OCI-LY1 (cell line): ENCODE data around the gene ANO6.

Experiments
- H2AFZ ChIP-seq: fragments of 200-600 bp; sonication (generic), shearing (Covaris generic); 2 replicates; pipeline ENCODE4 v1.6.0; 2014; ENCODE audit warnings: antibody characterized with exemption, mild to moderate bottlenecking, low read length
- H3F3A ChIP-seq: fragments of 200-600 bp; sonication (generic), shearing (Covaris generic); 2 replicates; pipeline ENCODE4 v1.6.0; 2014; ENCODE audit warnings: mild to moderate bottlenecking, antibody characterized with exemption, low read length, moderate library complexity; ENCODE audit not compliant: insufficient read depth
- H3K27ac ChIP-seq: fragments of 200-600 bp; sonication (generic); 2 replicates; pipeline ENCODE4 v1.5.1; 2014; ENCODE audit warnings: low read length, mixed run types, mild to moderate bottlenecking, low read depth; ENCODE audit not compliant: poor library complexity, severe bottlenecking
- H3K27me3 ChIP-seq: fragments of 200-600 bp; sonication (generic); 2 replicates; pipeline ENCODE4 v1.6.0; 2014; ENCODE audit warnings: antibody characterized with exemption, mild to moderate bottlenecking, low read length, moderate library complexity; ENCODE audit not compliant: insufficient read depth
- H3K36me3 ChIP-seq: fragments of 200-600 bp; sonication (generic); 2 replicates; pipeline ENCODE4 v1.6.1; 2014; ENCODE audit warnings: mild to moderate bottlenecking, antibody characterized with exemption, low read length, moderate library complexity, mixed read lengths; ENCODE audit not compliant: insufficient read depth
- H3K4me1 ChIP-seq: fragments of 200-600 bp; sonication (generic); 2 replicates; pipeline ENCODE4 v1.5.1; 2014; ENCODE audit warnings: mild to moderate bottlenecking, low read length, moderate library complexity; ENCODE audit not compliant: insufficient read depth, severe bottlenecking
- H3K4me2 ChIP-seq: fragments of 200-600 bp; sonication (generic), shearing (Covaris generic); 2 replicates; pipeline ENCODE4 v1.6.1; 2014; ENCODE audit warnings: low read length
- H3K4me3 ChIP-seq: fragments of 200-600 bp; sonication (generic); 2 replicates; pipeline ENCODE4 v1.5.1; 2014; ENCODE audit warnings: low read length, low read depth, mild to moderate bottlenecking, mixed read lengths; ENCODE audit not compliant: poor library complexity, severe bottlenecking
- H3K79me2 ChIP-seq: fragments of 200-600 bp; shearing (Covaris generic); 2 replicates; pipeline ENCODE4 v1.6.1; 2016; ENCODE audit warnings: mixed run types, low read length, mixed read lengths; ENCODE audit not compliant: insufficient read depth
- H3K9ac ChIP-seq: fragments of 200-600 bp; sonication (generic), shearing (Covaris generic); 2 replicates; pipeline ENCODE4 v1.6.1; 2014; ENCODE audit warnings: mild to moderate bottlenecking, low read length, mixed read lengths
- H3K9me2 ChIP-seq: fragments of 200-600 bp; sonication (generic), shearing (Covaris generic); 2 replicates; pipeline ENCODE4 v1.6.1; 2014; ENCODE audit warnings: low read depth, mild to moderate bottlenecking, low read length, mixed read lengths
- H3K9me3 ChIP-seq: fragments of 200-600 bp; shearing (Covaris generic); 2 replicates; pipeline ENCODE4 v1.6.1; 2014; ENCODE audit warnings: low read length, mixed read lengths
- H4K20me1 ChIP-seq: fragments of 200-600 bp; sonication (generic), shearing (Covaris generic); 2 replicates; pipeline ENCODE4 v1.6.0; 2016; ENCODE audit warnings: mild to moderate bottlenecking, low read length; ENCODE audit not compliant: insufficient read depth
- CTCF ChIP-seq: fragments of 200-600 bp; sonication (generic), shearing (Covaris generic); IDR thresholded peaks from 2 replicates; pipeline ENCODE4 v1.5.1; 2017; ENCODE audit warnings: mild to moderate bottlenecking, antibody characterized with exemption, low read length, moderate library complexity, mixed read lengths
- EZH2 ChIP-seq: fragments of 200-600 bp; sonication (generic), shearing (Covaris generic); IDR thresholded peaks from 2 replicates; pipeline ENCODE4 v1.8.0; 2017; ENCODE audit warnings: borderline replicate concordance, mixed run types, mild to moderate bottlenecking, antibody characterized with exemption, low read length, moderate library complexity, mixed read lengths

Gene ANO6

GRCh38 chr12:45353944-45354343 lies 138.0 kb downstream of the ANO6 start:
- H3K4me2 ChIP-seq: no peak overlapping the region
- peaks cover 4% of the 10 kb centered on the region; the same call in 1 of the 2 replicates for H3K36me3 ChIP-seq
- no peaks in the 10 kb centered on the region for H3K9me3 ChIP-seq
- no peaks in the 10 kb centered on the region for H3K9me2 ChIP-seq
- no peaks in the 10 kb centered on the region for H4K20me1 ChIP-seq
- no peaks in the 10 kb centered on the region for H3K4me1 ChIP-seq
- H2AFZ ChIP-seq: no peak overlapping the region
- no peaks in the 10 kb centered on the region for H3F3A ChIP-seq
- H3K9ac ChIP-seq: no peak overlapping the region
- no peaks in the 10 kb centered on the region for H3K27me3 ChIP-seq
- no peak for TF ChIP-seq EZH2
- TF ChIP-seq CTCF: no peak
- H3K4me3 ChIP-seq: no peak overlapping the region
- H3K27ac ChIP-seq: no peak overlapping the region
- H3K79me2 ChIP-seq: no peaks in the 10 kb centered on the region

- Histone ChIP-seq H2AFZ (no peak overlapping the region), H3K27ac (no peak overlapping the region), H3K36me3 (peaks cover 4% of the 10 kb centered on the region; the same call in 1 of the 2 replicates), H3K4me3 (no peak overlapping the region), H3K9ac (no peak overlapping the region), H3K27me3 (no peaks in the 10 kb centered on the region), H3K79me2 (no peaks in the 10 kb centered on the region), H3K4me2 (no peak overlapping the region), H3K9me3 (no peaks in the 10 kb centered on the region), H3F3A (no peaks in the 10 kb centered on the region), H3K4me1 (no peaks in the 10 kb centered on the region), H4K20me1 (no peaks in the 10 kb centered on the region), H3K9me2 (no peaks in the 10 kb centered on the region)
- TF ChIP-seq CTCF (no peak), EZH2 (no peak)
These were observed 138.5 kb downstream of the ANO6 start for GRCh38 chr12:45354399-45354798.

GRCh38 chr12:45355730-45356129 lies 139.8 kb downstream of the ANO6 start:
- no peak overlapping the region for H3K4me2 ChIP-seq
- no peaks in the 10 kb centered on the region for H3K4me1 ChIP-seq
- no peak overlapping the region for H3K27ac ChIP-seq
- no peaks in the 10 kb centered on the region for H3K9me2 ChIP-seq
- H2AFZ ChIP-seq: no peak overlapping the region
- H3K9ac ChIP-seq: no peak overlapping the region
- no peak for TF ChIP-seq EZH2
- TF ChIP-seq CTCF: no peak
- no peaks in the 10 kb centered on the region for H3K9me3 ChIP-seq
- H3K27me3 ChIP-seq: no peaks in the 10 kb centered on the region
- H3F3A ChIP-seq: no peaks in the 10 kb centered on the region
- H3K4me3 ChIP-seq: no peak overlapping the region
- no peaks in the 10 kb centered on the region for H4K20me1 ChIP-seq
- H3K79me2 ChIP-seq: no peaks in the 10 kb centered on the region
- no peaks in the 10 kb centered on the region for H3K36me3 ChIP-seq
